Hematopoietic multipotent progenitor cell treated with erythropoietin and hydrocortisone succinate and interleukin-3 and kit ligand, for 17 days (in vitro differentiated cells): ENCODE results near the gene MAN1A2.

Source experiments
- DNase-seq: peaks from one replicate; pipeline ENCODE4 v3.0.0-alpha.2; 2015; ENCODE audit warnings: low spot score

Gene MAN1A2

GRCh38 chr1:117559139-117559538 lies 191.9 kb downstream of the MAN1A2 start:
- no peak for DNase-seq

DNA sequence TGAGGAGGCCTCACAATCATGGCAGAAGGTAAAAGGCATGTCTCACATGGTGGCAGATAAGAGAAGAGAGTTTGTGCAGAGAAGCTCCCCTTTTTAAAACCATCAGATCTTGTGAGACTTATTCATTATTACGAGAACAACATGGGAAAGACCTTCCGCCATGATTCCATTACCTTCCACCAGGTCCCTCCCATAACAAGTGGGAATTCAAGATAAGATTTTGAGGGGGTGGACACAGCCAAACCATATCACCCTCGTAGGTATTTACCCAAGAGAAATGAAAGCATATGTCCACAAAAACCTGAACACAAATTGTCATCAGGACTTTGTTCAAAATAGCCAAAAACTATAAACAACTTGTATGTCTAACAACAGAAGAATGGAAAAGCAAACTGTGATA lies 192.7 kb downstream of the MAN1A2 start:
- DNase-seq: no peak

GRCh38 chr1:117561071-117561470 lies 193.8 kb downstream of the MAN1A2 start:
- DNase-seq: no peak

GRCh38 chr1:117561551-117561950 lies 194.3 kb downstream of the MAN1A2 start:
- no peak for DNase-seq

DNA sequence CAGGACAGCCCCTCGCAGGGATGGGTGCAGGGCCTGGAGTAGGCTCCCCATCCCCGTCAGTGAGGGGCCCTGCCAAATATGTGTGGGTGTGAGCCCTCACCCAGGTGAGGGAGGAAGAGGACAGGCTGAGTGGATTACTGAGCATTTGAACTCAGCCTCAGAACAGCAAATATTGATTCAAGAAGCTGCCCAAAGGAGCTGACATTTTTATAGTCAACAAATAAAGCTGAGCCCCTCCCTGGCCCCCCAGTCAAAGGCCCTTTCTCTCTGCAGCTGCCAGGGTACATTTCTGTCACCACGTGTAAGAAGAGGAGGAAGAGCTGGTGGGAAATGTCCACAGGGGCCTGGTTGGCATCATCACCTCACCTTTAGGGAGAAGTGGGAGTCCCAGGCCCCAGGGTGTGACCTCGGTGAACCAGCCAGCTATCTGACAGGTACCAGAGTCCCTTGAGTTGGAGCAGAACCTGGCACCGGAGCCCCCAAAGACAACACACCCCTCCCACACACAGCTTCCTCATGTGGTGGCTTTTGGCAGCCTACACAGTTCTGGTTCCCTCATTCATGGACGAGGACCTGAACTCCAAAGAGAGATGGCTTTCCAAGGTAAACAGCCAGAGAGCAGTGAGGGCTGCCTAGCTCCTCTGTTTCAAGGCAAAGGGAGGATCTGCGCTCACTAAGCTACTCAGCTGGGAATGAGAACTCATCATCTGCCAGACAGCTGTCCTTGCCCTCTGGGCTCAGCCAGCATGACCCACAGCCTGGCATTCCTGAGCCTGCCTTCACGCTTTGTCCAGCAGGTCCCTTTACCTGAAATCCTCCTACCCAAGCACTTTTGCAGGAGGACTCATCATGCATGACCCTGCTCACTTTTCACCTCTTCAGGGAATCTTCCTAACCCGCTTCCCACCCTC lies 195.6 kb downstream of the MAN1A2 start:
- DNase-seq: no peak

DNA sequence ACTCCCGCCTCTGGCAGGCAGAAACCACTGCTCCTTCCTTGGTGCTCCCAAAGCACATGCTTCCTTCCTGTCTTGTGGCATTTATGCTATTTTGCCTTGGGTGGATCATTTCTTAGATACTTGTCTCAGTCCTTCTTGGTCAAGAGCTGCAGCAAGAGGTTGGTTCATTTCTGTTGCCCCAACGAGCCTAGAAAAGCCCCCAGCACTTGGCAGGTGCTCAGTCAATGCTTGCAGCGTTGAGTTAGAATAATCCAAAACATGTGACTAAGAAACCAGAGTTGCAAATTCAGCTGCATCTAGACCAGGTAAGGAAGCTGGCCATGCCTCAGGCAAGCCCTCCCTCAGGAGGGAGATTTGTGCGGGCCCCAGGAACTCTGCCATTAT lies 196.2 kb downstream of the MAN1A2 start:
- no peak for DNase-seq

GRCh38 chr1:117564227-117565075 lies 197.2 kb downstream of the MAN1A2 start:
- DNase-seq: no peak

- no peak for DNase-seq
Measured at GRCh38 chr1:117565076-117565556, 197.9 kb downstream of the MAN1A2 start.

DNA sequence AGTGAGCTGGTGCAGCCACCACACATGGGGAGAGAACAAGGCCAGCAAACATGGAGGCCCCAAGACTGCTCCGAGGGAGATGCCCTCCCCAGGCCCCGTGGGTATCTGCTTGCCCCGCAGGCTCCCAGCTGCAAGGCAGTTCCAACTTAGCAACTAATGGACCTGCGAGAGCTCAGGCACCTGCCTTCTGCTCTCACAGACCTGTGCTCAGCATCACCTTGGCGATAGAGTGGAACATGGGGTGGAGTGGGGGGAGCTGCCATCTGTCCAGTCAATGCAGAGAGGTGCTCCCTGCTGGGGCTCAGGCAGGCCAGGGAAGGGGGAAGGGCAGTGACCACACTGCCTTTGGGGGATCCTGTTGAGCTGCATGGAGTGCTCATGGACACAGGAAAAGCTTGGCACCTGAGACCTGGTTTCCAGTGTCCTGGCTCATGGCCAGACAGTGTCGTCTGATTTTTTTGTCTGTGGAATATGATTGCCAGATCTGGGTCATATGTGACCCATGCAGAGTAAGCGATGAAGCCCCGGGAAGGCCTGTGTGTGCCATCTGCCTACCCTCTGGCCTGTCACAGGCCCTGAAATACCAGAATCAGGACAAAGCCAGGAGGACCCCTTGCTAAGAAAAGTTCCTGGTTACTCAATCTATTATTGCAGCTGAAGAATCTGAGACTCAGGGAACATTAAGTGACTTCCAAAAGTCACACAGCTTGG lies 198.7 kb downstream of the MAN1A2 start:
- DNase-seq: no peak

- no peak for DNase-seq
Measured at GRCh38 chr1:117566556-117566955, 199.3 kb downstream of the MAN1A2 start.

DNA sequence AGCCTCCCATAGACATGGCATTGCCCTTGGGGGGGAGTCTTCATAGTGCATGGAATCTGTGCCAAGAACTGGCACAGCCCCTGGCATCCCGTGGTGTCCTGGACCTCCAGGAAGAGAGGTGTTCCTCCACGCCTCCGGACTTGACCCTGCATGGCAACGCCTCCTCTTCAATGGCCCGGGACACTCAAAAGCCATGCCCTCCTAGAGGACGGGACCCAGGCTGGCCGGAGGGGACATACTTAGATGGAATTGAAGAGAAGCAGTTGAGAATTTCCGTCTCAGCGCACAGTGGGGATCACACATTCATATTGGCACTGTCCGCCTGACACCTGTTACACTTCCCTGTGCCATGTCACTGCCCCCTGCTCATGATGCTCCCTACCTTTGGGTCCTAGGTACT lies 200.2 kb downstream of the MAN1A2 start:
- no peak for DNase-seq

DNA sequence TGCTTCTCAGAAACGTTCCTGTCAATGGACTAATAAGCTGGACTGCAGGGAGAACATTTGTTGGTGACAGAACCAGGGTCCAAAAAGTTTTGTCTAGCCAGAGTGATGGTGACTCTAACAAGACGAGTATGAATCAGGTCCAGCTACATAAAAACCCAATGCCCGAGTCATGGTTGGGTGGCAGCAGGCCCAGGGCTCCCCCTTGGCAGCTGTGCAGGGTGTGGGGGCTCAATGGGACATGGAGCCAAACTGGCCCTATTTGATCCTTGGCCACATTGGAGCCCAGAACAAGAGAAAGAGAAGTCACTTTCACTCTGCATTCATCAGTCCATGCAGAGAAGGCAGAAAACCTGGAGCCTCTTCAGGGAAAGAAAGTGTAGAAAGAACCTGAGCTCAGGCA lies 200.7 kb downstream of the MAN1A2 start:
- no peak for DNase-seq

GRCh38 chr1:117568999-117569398 lies 201.8 kb downstream of the MAN1A2 start:
- DNase-seq: no peak

DNA sequence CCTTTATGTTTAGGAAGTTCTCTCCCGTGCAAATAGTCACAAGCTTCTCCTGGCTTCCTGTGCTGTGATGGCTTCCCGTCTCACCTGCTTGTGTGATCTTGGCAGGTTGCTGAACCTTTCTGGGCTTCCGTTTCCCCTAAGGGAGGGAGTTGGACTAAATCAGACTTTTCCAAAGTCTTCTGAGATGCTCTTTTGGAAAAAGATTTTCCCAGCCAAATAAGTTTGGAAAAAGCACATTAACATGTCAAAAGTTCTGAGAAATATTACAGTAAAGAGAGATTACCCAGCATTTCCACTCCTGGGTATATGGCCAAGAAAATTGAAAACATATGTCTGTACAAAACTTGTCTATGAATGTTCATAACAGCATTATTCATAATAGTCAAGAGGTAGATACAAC lies 202.6 kb downstream of the MAN1A2 start:
- no peak for DNase-seq

GRCh38 chr1:117570988-117571409 lies 203.8 kb downstream of the MAN1A2 start:
- no peak for DNase-seq

- DNase-seq: no peak
Measured at GRCh38 chr1:117571496-117571895, 204.2 kb downstream of the MAN1A2 start.

- no peak for DNase-seq
Measured at GRCh38 chr1:117572546-117572945, 205.3 kb downstream of the MAN1A2 start.

DNA sequence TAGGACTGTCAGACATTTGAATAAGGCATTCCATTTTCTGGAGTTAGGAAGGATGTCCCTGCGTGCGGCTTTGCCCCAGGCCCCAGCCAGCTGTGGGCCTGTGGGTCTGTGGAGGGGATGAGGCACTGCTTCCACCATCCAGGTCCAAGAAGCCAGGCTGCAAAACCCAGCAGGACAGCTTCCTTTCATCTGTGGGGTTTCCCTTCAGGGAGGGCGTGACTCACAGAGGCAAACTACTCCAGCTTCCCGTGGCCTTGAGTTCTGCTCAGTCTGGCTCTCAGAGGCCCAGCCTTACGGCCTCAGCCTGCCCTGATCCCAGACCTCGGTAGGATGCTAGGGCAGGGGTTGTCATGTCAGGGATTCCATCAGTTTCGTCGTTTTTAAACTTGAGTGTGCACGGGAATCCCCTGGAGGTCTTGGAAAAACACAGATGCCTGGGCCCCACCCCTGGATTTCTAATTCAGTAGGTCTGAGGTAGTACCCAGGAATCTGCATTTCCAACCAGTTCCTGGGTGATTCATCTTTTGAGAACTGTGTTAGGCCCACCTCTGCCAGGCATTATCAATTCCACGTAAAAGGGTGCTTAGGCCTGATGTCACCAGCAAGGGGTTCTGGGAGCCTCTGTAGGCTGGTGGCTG lies 206.3 kb downstream of the MAN1A2 start:
- no peak for DNase-seq

DNA sequence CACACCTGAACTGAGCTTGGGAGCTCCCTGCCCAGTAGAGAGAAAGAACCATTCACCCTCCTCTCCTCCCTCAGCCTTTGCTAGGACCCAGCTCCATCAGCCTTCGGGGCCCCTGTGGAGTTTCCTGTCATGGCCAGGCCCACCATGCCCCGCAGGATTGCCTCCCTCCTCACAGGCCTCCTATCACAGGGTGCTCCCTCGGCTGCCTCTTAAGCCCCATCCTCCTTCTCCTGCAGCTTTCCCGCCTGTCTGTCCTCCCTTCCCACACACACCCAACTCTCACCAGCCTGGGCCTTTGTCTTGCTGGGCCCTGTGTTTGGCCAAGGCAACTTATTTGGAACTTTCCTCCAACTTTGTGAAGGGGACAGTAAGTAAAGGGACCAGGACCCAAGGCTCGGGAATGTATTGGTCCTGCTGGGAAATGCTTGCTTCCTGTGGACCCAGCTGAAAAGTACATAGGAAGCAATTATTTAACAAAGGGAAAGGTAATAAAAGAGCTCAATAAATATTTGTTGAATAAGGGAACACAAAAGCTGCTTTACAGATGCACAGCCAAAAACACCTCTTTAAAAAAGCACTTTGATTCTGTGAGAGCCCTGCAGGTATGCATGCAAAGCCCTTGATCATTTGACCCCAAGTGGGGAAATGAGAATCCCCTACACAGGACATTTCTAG lies 207.0 kb downstream of the MAN1A2 start:
- no peak for DNase-seq

GRCh38 chr1:117575586-117576225 lies 208.5 kb downstream of the MAN1A2 start:
- no peak for DNase-seq

- DNase-seq: no peak
Measured at GRCh38 chr1:117576236-117576635, 209.0 kb downstream of the MAN1A2 start.
